NOMO-1 (cell line): ENCODE data around the gene TM9SF2.
A peak's percentile ranks its signal among the peaks of the same experiment; 100 is the strongest.
"Not testable (repeated sequence)": the region's sequence is repeated elsewhere in the genome, so short reads cannot be mapped to it uniquely, and the experiment has no call there.

ENCODE experiments used
- DNase-seq, 2 experiments: peaks; one replicate each; lab custom pipeline; 2025; ENCODE audit not compliant: unreplicated experiment in 2 of 2; lab: John Stamatoyannopoulos, UW

TM9SF2 gene

GRCh38 chr13:99527301-99527700, 26.0 kb downstream of the TM9SF2 start:
- DNase-seq, result no peak

GRCh38 chr13:99528547-99528946, 27.3 kb downstream of the TM9SF2 start:
- no peak for DNase-seq

- DNase-seq, result no peak
Measured at GRCh38 chr13:99536023-99536422, 34.8 kb downstream of the TM9SF2 start.

DNA sequence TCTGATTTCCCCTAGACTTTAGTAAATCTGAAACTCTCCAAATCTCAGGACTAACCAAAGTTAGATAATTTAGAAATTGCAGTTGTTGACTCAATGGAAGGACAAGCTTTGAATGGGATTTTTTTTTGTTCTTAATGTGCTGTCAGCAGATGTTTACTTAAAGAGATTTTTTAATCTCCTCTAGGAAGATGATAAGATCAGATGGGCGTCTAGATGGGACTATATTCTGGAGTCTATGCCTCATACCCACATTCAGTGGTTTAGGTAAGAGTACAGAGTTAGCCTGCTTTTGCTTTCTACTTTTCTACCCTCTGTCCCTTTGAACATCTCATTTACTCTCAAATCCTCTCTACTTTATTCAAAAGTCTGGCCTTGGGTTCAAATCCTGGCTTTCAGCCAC, 39.3 kb downstream of the TM9SF2 start:
- no peak for DNase-seq

DNA sequence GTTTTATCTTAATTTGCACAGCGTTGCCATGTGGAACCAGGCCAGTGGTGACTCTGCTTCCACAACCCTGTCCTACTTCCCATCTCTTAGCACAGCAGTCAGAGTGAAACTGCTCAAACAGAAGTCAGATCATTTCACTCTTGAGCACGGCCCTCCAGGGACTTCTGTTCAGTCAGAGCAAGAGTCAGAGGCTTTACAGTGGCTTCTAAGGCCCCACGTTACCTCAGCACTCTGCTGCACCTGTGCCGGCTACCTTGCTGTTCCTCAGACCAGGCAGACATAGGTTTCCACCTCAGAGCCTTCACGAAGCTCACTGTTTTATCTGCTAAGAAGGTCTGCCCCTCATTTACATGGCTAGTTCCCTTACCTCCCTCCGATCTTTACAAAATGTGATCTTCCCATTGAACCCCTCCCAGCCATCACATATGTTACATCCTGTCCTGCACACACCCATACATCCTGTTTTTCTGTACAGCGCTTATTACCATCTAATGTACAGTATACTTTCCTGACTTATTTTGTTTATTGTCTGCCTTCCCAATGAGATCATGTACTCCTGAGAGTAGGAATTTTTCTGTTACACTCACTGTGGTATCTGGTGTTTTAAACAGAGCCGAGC, 41.6 kb downstream of the TM9SF2 start:
- no peak for DNase-seq

DNA sequence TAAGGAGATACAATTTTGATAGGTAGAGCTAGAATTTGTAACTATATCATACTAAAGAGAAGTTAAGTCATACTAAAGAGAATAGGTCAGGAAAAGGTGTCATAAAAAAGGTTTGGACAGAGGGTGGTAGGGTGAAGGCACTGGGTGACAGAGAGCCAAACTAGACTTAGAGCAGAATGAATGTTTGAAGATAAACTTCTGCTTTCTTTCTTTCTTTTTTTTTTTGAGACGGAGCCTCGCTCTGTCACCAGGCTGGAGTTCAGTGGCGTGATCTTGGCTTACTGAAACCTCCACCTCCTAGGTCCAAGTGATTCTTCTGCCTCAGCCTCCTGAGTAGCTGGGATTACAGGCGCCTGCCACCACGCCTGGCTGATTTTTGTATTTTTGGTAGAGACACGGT, 44.1 kb downstream of the TM9SF2 start:
- no peak for DNase-seq

DNA sequence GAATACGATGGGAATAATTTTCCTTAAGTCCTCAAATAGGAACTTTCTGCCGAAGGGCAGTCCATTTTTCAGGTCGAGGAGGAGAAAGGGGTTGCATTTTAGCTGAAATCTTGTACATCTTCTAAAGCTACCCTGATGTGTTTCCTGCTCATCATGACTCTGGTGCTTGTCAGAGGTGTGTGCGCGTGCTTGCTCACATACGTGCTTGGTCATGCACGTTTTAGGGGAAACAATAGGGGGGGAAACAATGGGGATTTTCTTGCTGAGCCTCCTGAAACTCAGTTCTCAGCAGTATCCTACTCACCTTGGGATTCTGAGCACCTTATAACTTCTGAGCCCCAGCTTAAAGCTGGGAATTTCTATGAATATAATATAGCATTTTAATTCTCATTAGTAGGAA, 44.7 kb downstream of the TM9SF2 start:
- no peak for DNase-seq

DNA sequence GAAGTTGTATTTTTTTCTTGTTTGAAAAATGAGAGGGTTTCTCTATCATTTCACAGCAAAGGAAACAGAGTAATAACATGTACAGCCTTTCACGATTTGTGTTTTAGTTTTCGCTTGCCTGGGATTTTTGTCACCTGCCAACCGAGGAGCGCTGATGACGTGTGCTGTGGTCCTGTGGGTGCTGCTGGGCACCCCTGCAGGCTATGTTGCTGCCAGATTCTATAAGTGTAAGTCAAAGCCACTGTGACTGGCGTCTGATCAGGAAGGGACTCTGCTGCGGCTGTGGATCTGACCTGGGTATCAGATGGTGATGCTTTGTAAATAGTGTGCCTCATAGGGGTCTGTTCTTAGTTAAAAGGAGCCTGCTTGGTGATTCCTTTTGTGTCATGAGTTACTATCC, 45.6 kb downstream of the TM9SF2 start:
- DNase-seq, result no peak

DNA sequence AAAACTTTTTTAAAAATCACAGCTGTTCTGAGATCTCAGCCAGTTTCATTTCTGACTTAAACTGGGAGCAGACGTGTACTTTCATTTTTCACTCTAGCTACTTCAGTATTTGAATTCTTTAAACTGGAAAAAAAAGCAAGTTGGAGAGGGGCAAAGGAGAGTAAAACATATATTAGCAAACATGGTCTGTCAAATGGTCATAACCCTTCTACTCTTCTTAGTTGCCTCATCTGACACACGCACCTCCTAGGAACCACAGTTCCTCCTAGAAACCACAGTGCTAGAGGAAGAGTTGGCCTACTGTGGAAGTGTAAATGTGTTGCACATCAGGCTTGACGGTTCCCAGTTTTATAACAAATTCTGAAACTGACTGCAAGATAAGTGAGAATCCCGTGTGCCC, 47.2 kb downstream of the TM9SF2 start:
- DNase-seq, result peak; percentile 38 to 78

- DNase-seq, result no peak
Measured at GRCh38 chr13:99553033-99553432, 51.8 kb downstream of the TM9SF2 start.

- no peak for DNase-seq
Measured at GRCh38 chr13:99555149-99555548, 53.9 kb downstream of the TM9SF2 start.

- DNase-seq, result no peak
Measured at GRCh38 chr13:99556867-99557443, 55.7 kb downstream of the TM9SF2 start.

DNA sequence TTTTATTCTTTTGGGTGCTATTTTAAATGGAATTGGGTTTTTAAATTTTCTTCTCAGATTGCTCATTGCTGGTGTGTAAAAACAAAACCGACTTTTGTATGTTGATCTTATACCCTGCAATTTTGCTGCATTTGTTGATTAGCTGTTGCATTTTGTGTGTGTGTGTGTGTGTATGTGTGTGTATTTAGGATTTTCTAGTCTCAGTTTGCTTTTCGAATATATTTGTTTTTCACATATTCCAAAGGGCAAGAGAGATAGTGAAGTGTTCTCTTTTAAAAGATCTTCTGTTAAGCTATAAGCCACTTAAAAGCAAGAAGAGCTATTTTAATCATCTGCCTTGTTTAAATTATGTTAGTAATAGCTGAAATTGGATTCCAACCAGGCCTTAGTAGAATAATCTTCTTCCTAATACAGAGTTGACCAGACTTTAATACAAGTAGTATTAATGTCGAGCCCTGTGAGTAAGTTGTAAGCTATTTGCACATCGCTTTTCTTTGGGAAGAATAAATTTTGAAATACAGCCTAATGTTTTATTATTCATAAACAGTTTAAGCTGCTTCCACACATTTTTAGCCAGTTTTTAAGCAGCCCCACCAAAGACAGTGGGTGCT, 57.4 kb downstream of the TM9SF2 start:
- no peak for DNase-seq

- DNase-seq, result no peak
Measured at GRCh38 chr13:99559560-99559959, 58.3 kb downstream of the TM9SF2 start.

DNA sequence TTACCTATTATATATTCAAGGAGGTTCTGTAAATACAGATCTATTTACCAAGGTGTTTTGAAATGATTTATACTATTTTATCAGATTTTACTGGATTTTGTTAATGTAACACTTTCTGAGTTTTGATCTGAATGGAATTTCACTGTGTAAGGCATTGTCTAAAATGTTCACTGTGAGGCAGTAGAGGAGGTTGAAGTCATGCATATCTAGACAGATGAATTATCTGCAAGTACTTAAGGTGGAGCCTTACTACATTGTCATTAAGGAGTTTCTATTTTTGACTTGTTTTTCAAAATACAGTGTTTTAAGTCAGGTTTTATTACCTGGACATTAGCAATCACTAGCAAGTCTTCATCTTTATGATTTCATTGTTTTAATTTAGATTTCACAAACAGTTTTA, 62.1 kb downstream of the TM9SF2 start:
- DNase-seq, result no peak

- no peak for DNase-seq
Measured at GRCh38 chr13:99564386-99564785, 63.1 kb downstream of the TM9SF2 start.

- no peak for DNase-seq
Measured at GRCh38 chr13:99565478-99566124, 64.3 kb downstream of the TM9SF2 start.

DNA sequence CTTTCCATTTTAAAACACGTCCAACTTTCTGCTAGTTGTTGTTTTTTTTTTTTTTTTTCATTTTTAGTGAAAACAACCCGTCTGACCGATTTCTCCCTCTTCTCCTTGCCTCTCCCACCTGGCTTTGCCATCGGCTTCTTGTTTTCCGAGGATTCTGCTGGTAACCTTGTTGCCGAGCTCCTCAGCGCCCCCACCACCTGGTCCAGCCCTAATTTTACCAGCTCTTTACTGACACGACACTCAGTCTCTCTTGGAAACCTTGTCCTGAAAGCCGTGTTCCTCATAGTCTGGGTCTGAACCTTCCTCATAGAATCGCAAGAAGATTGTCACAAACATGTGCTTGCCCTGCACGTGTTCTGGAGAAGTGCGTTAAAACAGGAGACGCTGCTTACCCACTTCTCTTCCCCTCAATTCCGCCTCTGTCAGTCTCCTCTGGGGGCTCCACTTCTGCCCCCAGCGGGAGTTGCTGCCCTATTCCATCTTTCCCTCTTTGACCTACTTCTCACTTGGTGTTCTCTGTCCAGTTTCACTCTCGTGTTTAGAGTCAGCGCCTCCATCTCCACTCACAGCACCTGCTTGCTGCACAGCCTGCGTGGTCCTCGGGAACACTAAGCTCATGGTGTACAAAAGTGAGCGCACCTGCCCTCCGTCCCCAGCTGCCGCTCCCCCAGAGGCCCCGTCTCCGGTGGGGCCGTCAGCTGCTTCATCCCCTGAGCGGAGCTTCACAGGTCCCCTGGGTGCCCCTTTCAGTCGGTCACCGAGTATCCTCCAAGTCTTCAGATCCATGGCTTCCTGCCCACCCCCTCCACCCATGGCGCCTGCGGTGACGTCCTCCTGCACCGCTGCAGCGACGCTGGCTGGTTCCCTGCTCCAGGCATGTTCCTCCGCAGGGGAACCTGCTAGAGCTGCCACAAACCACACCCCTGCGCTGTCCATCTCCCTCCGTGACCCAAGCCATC, 65.1 kb downstream of the TM9SF2 start:
- DNase-seq, result no peak

GRCh38 chr13:99568901-99569300, 67.6 kb downstream of the TM9SF2 start:
- DNase-seq, result not testable (repeated sequence)

DNA sequence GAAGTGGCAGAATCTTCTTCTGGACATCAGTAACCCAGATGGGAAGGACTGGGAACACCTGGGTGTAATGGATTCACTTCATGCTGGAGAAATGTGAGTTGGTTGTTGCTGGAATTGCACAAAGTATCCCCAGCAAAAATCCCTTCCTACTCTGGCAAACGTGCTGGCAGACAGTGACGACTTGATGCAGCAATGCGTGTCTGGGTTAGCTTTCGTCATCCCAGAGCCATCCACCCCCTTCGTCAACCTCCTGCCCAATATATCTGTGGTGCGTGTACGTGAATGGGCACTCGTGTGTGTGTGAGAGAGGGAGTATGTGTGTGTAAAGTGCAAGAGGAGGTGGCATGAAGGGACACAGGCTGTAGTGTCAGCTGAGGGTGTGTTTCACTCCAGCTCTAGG, 70.9 kb downstream of the TM9SF2 start:
- no peak for DNase-seq

GRCh38 chr13:99572921-99573320, 71.6 kb downstream of the TM9SF2 start:
- DNase-seq, result no peak
